GM18507 (cell line): Measurements from ENCODE around the gene OLA1.
"Not testable (repeated sequence)": the region's sequence is repeated elsewhere in the genome, so short reads cannot be mapped to it uniquely, and the experiment has no call there.

Experiments used
- DNase-seq: peaks from one replicate; pipeline ENCODE4 v3.0.0; 2011; ENCODE audit warnings: low read depth; ENCODE audit not compliant: insufficient read length; ENCODE audit errors: extremely low spot score
- FAIRE-seq: peaks from 2 replicates; lab custom pipeline; 2011; peaks lifted over from hg19 to GRCh38; lab: Jason Lieb, UNC

OLA1 gene

GRCh38 chr2:174248187-174248997, at the start of gene OLA1:
Gene OLA1, minus strand, starts transcription at chr2:174248532. Its CDS starts 1,717 bp downstream, at chr2:174246815.
- FAIRE-seq (peak; percentile 90), DNase-seq (peak; percentile 98)

GRCh38 chr2:174292908-174293307, 44.6 kb upstream of the OLA1 start:
- DNase-seq = no peak
- FAIRE-seq = no peak

- DNase-seq (no peak), FAIRE-seq (no peak)
These were observed 37.8 kb upstream of the OLA1 start for GRCh38 chr2:174286172-174286571.

GRCh38 chr2:174282441-174282840, 34.1 kb upstream of the OLA1 start:
- FAIRE-seq (no peak), DNase-seq (no peak)

GRCh38 chr2:174281736-174282135, 33.4 kb upstream of the OLA1 start:
- FAIRE-seq (no peak), DNase-seq (no peak)

GRCh38 chr2:174280596-174280995, 32.3 kb upstream of the OLA1 start:
- FAIRE-seq (no peak), DNase-seq (no peak)

GRCh38 chr2:174270263-174270662, 21.9 kb upstream of the OLA1 start:
- FAIRE-seq, DNase-seq: not testable (repeated sequence)

- DNase-seq (no peak), FAIRE-seq (no peak)
These were observed 18.0 kb upstream of the OLA1 start for GRCh38 chr2:174266288-174266687.

- no peak for DNase-seq
- FAIRE-seq = no peak
These were observed 15.7 kb upstream of the OLA1 start for GRCh38 chr2:174263997-174264396.

GRCh38 chr2:174259981-174260380, 11.6 kb upstream of the OLA1 start:
- no peak for FAIRE-seq
- no peak for DNase-seq

- no peak for DNase-seq
- no peak for FAIRE-seq
These were observed 5.9 kb upstream of the OLA1 start for GRCh38 chr2:174254267-174254666.

- FAIRE-seq = peak; percentile 36
- DNase-seq = no peak
These were observed 763 bp upstream of the OLA1 start for GRCh38 chr2:174248998-174249592.

- DNase-seq (peak; percentile 1), FAIRE-seq (no peak)
These were observed 702 bp downstream of the OLA1 start for GRCh38 chr2:174247474-174248186.

- FAIRE-seq = no peak
- DNase-seq = no peak
These were observed 1.4 kb downstream of the OLA1 start for GRCh38 chr2:174246944-174247381.

- not testable (repeated sequence) for DNase-seq, FAIRE-seq
These were observed 2.7 kb downstream of the OLA1 start for GRCh38 chr2:174245628-174246027.

GRCh38 chr2:174245065-174245464, 3.3 kb downstream of the OLA1 start:
- DNase-seq = no peak
- no peak for FAIRE-seq

- DNase-seq (no peak), FAIRE-seq (no peak)
These were observed 4.5 kb downstream of the OLA1 start for GRCh38 chr2:174243812-174244211.

- DNase-seq (no peak), FAIRE-seq (no peak)
These were observed 8.2 kb downstream of the OLA1 start for GRCh38 chr2:174240097-174240496.

- FAIRE-seq (no peak), DNase-seq (no peak)
These were observed 11.9 kb downstream of the OLA1 start for GRCh38 chr2:174236429-174236828.

- FAIRE-seq (no peak), DNase-seq (no peak)
These were observed 12.7 kb downstream of the OLA1 start for GRCh38 chr2:174235680-174236079.
